IPS-18c (cell line): Measurements from ENCODE around the gene ABHD16A.

ENCODE experiments used
- H3K4me3 ChIP-seq: 2 replicates; pipeline ENCODE4 v1.7.0; 2013; ENCODE audit warnings: low read depth, mild to moderate bottlenecking, low read length, moderate library complexity; ENCODE audit not compliant: insufficient read depth
- H3K9me3 ChIP-seq: one replicate; pipeline ENCODE4 v1.6.1; 2013; ENCODE audit warnings: mild to moderate bottlenecking, low read length, moderate library complexity; ENCODE audit not compliant: control insufficient read depth, insufficient read depth

Gene ABHD16A

DNA sequence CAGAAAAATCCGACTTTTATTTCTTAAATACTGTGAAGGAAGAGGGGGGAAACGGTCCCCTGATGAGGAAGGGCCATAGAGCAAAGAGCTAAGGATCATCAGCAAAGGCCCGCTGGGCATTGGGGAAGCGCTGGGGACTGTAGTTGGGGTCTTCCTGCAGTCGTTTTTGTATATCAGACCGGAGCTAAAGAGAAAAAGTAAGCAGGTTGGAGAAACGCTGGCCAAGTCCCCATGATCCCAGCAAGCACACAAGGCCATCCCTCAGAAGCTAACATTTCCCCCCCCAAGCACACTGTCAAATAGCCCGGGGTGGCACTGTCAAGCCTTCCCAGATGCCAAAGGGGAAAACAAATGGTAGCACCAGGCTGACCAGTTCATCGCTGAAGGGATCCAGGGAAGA, 64.1 kb downstream of the ABHD16A start:
- H3K4me3 ChIP-seq = no peak overlapping the region
- no peaks in the 10 kb centered on the region for H3K9me3 ChIP-seq
